KMS-11 (cell line): Measurements from ENCODE around the gene MED27.

Experiments
- H2AFZ ChIP-seq: fragments of 200-600 bp; sonication (generic); 2 replicates; pipeline ENCODE4 v1.6.1; 2016; ENCODE audit warnings: antibody characterized with exemption, mixed run types, low read depth
- H3K27ac ChIP-seq: fragments of 200-600 bp; sonication (generic); 2 replicates; pipeline ENCODE4 v1.6.1; 2016; ENCODE audit warnings: mild to moderate bottlenecking, mixed run types
- H3K27me3 ChIP-seq: fragments of 200-600 bp; sonication (generic); 2 replicates; pipeline ENCODE4 v1.6.1; 2017; ENCODE audit warnings: mild to moderate bottlenecking, low read depth, mixed run types, moderate library complexity; ENCODE audit not compliant: insufficient read depth
- H3K36me3 ChIP-seq: fragments of 200-600 bp; sonication (generic); 2 replicates; pipeline ENCODE4 v1.6.1; 2017; ENCODE audit warnings: mild to moderate bottlenecking, mixed run types; ENCODE audit not compliant: insufficient read depth
- H3K4me1 ChIP-seq: fragments of 200-600 bp; sonication (generic); 2 replicates; pipeline ENCODE4 v1.6.1; 2016; ENCODE audit warnings: mild to moderate bottlenecking, low read depth, mixed run types; ENCODE audit not compliant: poor library complexity, severe bottlenecking
- H3K4me2 ChIP-seq: fragments of 200-600 bp; sonication (generic); 2 replicates; pipeline ENCODE4 v1.7.0; 2016; ENCODE audit warnings: mild to moderate bottlenecking, mixed run types
- H3K4me3 ChIP-seq: fragments of 200-600 bp; sonication (generic); IDR thresholded peaks from 2 replicates; pipeline ENCODE4 v1.6.1; 2017; ENCODE audit warnings: low read depth, low read length, mixed read lengths; ENCODE audit not compliant: insufficient read depth
- H3K79me2 ChIP-seq: fragments of 200-600 bp; sonication (generic); 2 replicates; pipeline ENCODE4 v1.6.1; 2016; ENCODE audit warnings: low read depth, mixed run types; ENCODE audit not compliant: insufficient read depth
- H3K9ac ChIP-seq: fragments of 200-600 bp; sonication (generic); 2 replicates; pipeline ENCODE4 v1.6.1; 2016; ENCODE audit warnings: mild to moderate bottlenecking, mixed run types
- H4K20me1 ChIP-seq: fragments of 200-600 bp; sonication (generic); 2 replicates; pipeline ENCODE4 v1.6.1; 2016; ENCODE audit warnings: mild to moderate bottlenecking, mixed run types; ENCODE audit not compliant: insufficient read depth
- TF ChIP-seq, protein P1 (sequence below): fragments of 200-600 bp; sonication (generic); conservative IDR thresholded peaks from 2 replicates; pipeline ENCODE4 v1.6.1; 2017; ENCODE audit warnings: low read depth, mild to moderate bottlenecking, antibody characterized with exemption, low read length, moderate library complexity, mixed read lengths

The MED27 gene

DNA sequence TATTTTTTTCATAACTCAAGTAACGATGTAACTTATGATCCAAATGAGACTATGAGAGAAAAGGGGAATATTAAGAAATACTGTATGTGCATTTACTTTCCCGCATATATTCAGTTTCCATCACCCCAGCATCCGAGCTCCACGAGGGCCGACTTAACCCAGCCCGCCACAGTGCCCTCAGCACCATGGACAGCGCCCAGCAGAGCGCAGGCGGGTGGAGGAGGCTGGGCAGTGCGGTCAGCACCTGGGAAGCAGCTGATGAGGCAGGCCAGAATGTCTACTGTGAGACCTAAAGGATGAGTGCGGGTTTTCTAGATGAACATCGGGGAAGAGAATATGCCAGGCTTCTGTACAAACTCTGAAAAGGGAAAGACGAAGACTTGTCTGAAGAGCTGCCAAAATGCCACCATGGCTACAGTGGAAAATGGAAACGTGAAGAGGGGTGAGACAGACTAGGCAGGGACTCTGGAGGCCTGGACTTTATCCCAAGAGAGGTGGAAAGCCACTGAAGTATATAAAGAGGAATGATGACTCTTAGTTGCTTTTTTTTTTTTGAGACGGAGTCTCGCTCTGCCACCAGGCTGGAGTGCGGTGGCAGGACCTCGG, 34.5 kb upstream of the MED27 start:
- Histone ChIP-seq H2AFZ (no peak overlapping the region), H3K9ac (no peak overlapping the region), H3K4me1 (no peaks in the 10 kb centered on the region), H3K36me3 (no peaks in the 10 kb centered on the region), H3K79me2 (no peaks in the 10 kb centered on the region), H3K27me3 (peaks cover 78% of the 10 kb centered on the region), H3K4me2 (no peak overlapping the region), H3K4me3 (no peak overlapping the region), H4K20me1 (no peaks in the 10 kb centered on the region), H3K27ac (no peak overlapping the region)
- TF ChIP-seq, protein P1, sequence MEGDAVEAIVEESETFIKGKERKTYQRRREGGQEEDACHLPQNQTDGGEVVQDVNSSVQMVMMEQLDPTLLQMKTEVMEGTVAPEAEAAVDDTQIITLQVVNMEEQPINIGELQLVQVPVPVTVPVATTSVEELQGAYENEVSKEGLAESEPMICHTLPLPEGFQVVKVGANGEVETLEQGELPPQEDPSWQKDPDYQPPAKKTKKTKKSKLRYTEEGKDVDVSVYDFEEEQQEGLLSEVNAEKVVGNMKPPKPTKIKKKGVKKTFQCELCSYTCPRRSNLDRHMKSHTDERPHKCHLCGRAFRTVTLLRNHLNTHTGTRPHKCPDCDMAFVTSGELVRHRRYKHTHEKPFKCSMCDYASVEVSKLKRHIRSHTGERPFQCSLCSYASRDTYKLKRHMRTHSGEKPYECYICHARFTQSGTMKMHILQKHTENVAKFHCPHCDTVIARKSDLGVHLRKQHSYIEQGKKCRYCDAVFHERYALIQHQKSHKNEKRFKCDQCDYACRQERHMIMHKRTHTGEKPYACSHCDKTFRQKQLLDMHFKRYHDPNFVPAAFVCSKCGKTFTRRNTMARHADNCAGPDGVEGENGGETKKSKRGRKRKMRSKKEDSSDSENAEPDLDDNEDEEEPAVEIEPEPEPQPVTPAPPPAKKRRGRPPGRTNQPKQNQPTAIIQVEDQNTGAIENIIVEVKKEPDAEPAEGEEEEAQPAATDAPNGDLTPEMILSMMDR, result no peak

DNA sequence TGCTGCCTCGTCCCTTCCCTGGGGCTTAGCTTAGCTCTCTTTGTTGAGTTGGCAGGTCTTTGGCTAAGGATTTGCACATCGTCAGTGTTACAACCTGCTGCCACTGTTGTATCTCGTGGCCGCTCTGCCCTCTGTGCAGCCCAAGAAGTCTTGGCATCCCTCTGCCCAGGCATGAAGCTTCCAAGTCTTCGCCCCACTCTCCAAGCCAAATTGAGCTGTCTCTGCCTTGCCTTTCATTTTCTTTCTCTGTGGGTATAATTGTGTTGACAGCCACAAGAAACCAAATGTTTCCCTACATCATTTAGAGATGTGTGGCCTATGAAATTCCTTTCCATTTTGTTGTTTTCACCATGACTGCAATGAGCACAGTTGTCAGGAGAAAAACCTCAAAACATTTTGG, 29.6 kb upstream of the MED27 start:
- Histone ChIP-seq H3K79me2 (no peaks in the 10 kb centered on the region), H4K20me1 (no peaks in the 10 kb centered on the region), H3K36me3 (no peaks in the 10 kb centered on the region), H3K4me1 (no peaks in the 10 kb centered on the region), H3K27ac (no peak overlapping the region), H2AFZ (no peak overlapping the region), H3K4me3 (no peak overlapping the region), H3K27me3 (peaks cover 76% of the 10 kb centered on the region), H3K9ac (no peak overlapping the region), H3K4me2 (no peak overlapping the region)
- TF ChIP-seq, protein P1, result no peak

DNA sequence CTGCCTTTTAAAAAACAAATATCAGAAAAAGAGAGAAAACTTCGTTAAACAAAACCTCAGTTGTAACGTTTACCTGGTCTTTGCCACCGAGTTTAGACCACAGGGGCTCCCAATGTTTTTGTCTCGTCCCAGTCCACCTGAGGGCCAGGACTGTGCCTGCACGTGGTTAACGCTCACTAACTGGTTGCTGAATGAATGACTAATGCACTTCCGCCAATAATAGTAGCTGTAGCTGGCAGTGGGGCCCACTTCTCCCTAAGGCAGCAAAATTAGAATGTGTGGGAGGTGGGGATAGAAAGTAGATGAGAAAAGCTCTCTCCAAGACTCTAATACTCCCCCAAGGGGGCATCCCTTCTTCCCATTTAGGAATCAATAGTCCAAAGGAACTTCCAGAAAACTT, 29.1 kb upstream of the MED27 start:
- TF ChIP-seq, protein P1, result no peak
- Histone ChIP-seq H3K4me2 (no peak overlapping the region), H2AFZ (no peak overlapping the region), H3K79me2 (no peaks in the 10 kb centered on the region), H4K20me1 (no peaks in the 10 kb centered on the region), H3K27ac (no peak overlapping the region), H3K4me1 (no peaks in the 10 kb centered on the region), H3K27me3 (peaks cover 71% of the 10 kb centered on the region), H3K36me3 (no peaks in the 10 kb centered on the region), H3K9ac (no peak overlapping the region), H3K4me3 (no peak overlapping the region)

DNA sequence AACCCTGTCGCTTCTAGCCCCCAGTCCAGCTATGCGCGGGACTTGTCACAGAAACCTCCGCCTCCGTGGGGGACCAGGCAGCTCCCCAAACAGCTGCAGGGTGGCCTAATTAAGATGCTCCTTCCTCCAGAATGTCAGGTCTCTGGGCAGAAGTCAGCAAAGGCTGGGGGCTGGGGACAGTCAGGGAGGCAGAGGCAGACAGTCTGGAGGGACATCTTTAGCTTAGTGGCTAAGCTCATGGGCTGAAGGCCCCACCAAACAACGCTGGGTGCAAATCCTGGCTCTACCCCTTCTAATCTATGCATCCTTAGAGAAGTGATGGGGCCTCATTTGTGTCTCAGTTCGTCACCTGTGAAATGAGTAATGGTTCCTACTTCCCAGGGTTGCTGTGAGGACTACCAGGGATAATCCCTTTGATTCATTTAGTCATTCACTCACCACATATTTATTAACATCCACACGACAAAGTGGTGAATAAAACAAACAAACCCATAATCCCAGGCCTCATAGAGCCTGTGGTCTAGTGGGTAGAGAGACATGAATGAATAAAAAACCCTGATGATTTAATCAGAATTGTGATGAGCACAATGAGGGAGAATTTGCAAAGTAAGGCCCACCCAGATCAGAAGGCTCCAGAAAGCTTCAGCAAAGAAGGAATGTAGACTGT, 20.2 kb upstream of the MED27 start:
- Histone ChIP-seq H3K4me1 (no peaks in the 10 kb centered on the region), H3K27me3 (peaks cover 14% of the 10 kb centered on the region; the same call in 1 of the 2 replicates), H3K36me3 (no peaks in the 10 kb centered on the region), H3K9ac (no peak overlapping the region), H3K79me2 (no peaks in the 10 kb centered on the region), H3K4me3 (no peak overlapping the region), H4K20me1 (no peaks in the 10 kb centered on the region), H3K4me2 (no peak overlapping the region), H2AFZ (no peak overlapping the region), H3K27ac (no peak overlapping the region)
- TF ChIP-seq, protein P1, result no peak
